GM13977 (cell line): ENCODE results near the gene NLRC3.
"Not testable (repeated sequence)": the region's sequence is repeated elsewhere in the genome, so short reads cannot be mapped to it uniquely, and the experiment has no call there.

Experiments used
- DNase-seq: peaks from one replicate; pipeline ENCODE4 v3.0.0; 2012; ENCODE audit warnings: low spot score
- CTCF ChIP-seq: IDR thresholded peaks from 2 replicates; pipeline ENCODE4 v1.5.1; 2012; ENCODE audit warnings: mild to moderate bottlenecking, control low read depth; ENCODE audit not compliant: insufficient read depth; ENCODE audit errors: extremely low read depth, missing control alignments
- in situ Hi-C: fragments of 300-500 bp; cut with MboI; formaldehyde crosslinking; loops from one replicate; pipeline ENCODE4 v1.12.0; 2022; ENCODE audit warnings: low sequenced_read_pairs, low pct_unique_long_range_greater_than_20kb, mixed read lengths, inconsistent platforms; ENCODE audit not compliant: unreplicated experiment

Gene NLRC3

GRCh38 chr16:3509470-3509928 is 67.7 kb downstream of the NLRC3 start:
- in situ Hi-C loops: no loop called here
- TF ChIP-seq CTCF: no peak
- DNase-seq: no peak

GRCh38 chr16:3508736-3509135 is 68.5 kb downstream of the NLRC3 start:
- in situ Hi-C loops: no loop called here
- no peak for DNase-seq
- TF ChIP-seq CTCF: no peak

- no peak for DNase-seq
- TF ChIP-seq CTCF: no peak
- in situ Hi-C loops: no loop called here
Measured at GRCh38 chr16:3503523-3503922, 73.7 kb downstream of the NLRC3 start.

- no peak for TF ChIP-seq CTCF
- no peak for DNase-seq
- in situ Hi-C loops: no loop called here
Measured at GRCh38 chr16:3501783-3502400, 75.3 kb downstream of the NLRC3 start.

- in situ Hi-C loops, DNase-seq: not testable (repeated sequence)
Measured at GRCh38 chr16:3501412-3501761, 75.8 kb downstream of the NLRC3 start.

GRCh38 chr16:3498988-3499387 is 78.2 kb downstream of the NLRC3 start:
- TF ChIP-seq CTCF: no peak

GRCh38 chr16:3497771-3498170 is 79.4 kb downstream of the NLRC3 start:
- DNase-seq: no peak
- no peak for TF ChIP-seq CTCF
- in situ Hi-C loops: no loop called here

More at GRCh38 chr16:3498988-3499387, 78.2 kb downstream of the NLRC3 start:
- in situ Hi-C loops: no loop called here
- no peak for DNase-seq
